Sigmoid colon (tissue), 7 donors: ENCODE measurements around the gene STON2. TPM values are rescaled to one million over a fixed set of nuclear protein-coding genes. Genes with fewer than 3 reads are reported as not detected.

ENCODE experiments used
- DNase-seq: peaks from one replicate; pipeline ENCODE4 v3.0.0-alpha.2; 2019
- H3K27ac ChIP-seq, 4 donors: fragments of 200-600 bp; sonication (generic); one replicate each; pipeline ENCODE4 v1.5.1; 2016 to 2019; ENCODE audit warnings: mild to moderate bottlenecking in 1 of 4
- H3K27me3 ChIP-seq, 3 donors: fragments of 200-600 bp; sonication (generic); one replicate each; pipeline ENCODE4 v1.5.1; 2019; ENCODE audit warnings: mild to moderate bottlenecking in 1 of 3
- H3K36me3 ChIP-seq, 4 donors: fragments of 200-600 bp; sonication (generic); one replicate each; pipeline ENCODE4 v1.5.1; 2016 to 2019
- H3K4me1 ChIP-seq, 4 donors: fragments of 200-600 bp; sonication (generic); one replicate each; pipeline ENCODE4 v1.5.1; 2017 to 2019
- H3K4me3 ChIP-seq, 4 donors: fragments of 200-600 bp; sonication (generic); one replicate each; pipeline ENCODE4 v1.5.1; 2017 to 2019; ENCODE audit warnings: mild to moderate bottlenecking in 2 of 4, moderate library complexity in 1 of 4
- H3K9me3 ChIP-seq, 4 donors: fragments of 200-600 bp in 3 of 4; sonication (generic) in 3 of 4; one replicate each; pipeline versions ENCODE4 v1.5.1 to v1.6.1; 2013 to 2019
- EP300 ChIP-seq, 4 donors: sonication (generic); formaldehyde crosslinking; IDR thresholded peaks; one replicate each; pipeline ENCODE4 v1.6.1; 2017; ENCODE audit warnings: antibody characterized with exemption in 4 of 4
- POLR2A ChIP-seq, 2 donors: fragments of 450-650 bp; IDR thresholded peaks; one replicate each; pipeline ENCODE4 v1.6.1; 2016; ENCODE audit warnings: antibody characterized with exemption in 2 of 2, mild to moderate bottlenecking in 2 of 2, moderate library complexity in 2 of 2
- POLR2AphosphoS5 ChIP-seq, 4 donors: sonication (generic); formaldehyde crosslinking; IDR thresholded peaks; one replicate each; pipeline ENCODE4 v1.6.1; 2017; ENCODE audit warnings: antibody characterized with exemption in 4 of 4
- WGBS, 2 donors: extraction: QIAGEN DNeasy Blood & Tissue Kit; methylation state at CpG; one replicate each; pipeline ENCODE4 v1.1.7; 2013; 5-methylcytosine and 5-hydroxymethylcytosine counted together
- intact Hi-C: fragments of 100-400 bp; cut with DNase I; formaldehyde crosslinking; loops from one replicate; pipeline ENCODE4 v1.15.1; 2023
- polyA plus RNA-seq, 3 donors: library from polyadenylated mRNA; stranded (reverse); fragments of 200-250 nt; gene quantifications; one replicate each; pipeline ENCODE4 v1.2.3, GENCODE V29; 2013
- total RNA-seq, 4 donors: library from RNA; depleted of rRNA; stranded (reverse); fragments of >200 nt; gene quantifications; one replicate each; pipeline ENCODE4 v1.1.0, GENCODE V29; 2016
- TF ChIP-seq, protein P1 (sequence below), 4 experiments: fragments of 450-650 bp in 3 of 4; fragments of 200-600 bp in 1 of 4; IDR thresholded peaks; one replicate each; pipeline ENCODE4 v1.5.1; 2016 to 2019; ENCODE audit warnings: antibody characterized with exemption in 4 of 4, mild to moderate bottlenecking in 3 of 4, moderate library complexity in 2 of 4
- donor health status: healthy with polysubstance abuse.
- donor health status: Bipolar disorder and iron deficiency.
- donor health status: healthy.

STON2 gene
- total and polyA plus RNA-seq, 7 donors = 2.9 to 15.6 (median 12.2) TPM

DNA sequence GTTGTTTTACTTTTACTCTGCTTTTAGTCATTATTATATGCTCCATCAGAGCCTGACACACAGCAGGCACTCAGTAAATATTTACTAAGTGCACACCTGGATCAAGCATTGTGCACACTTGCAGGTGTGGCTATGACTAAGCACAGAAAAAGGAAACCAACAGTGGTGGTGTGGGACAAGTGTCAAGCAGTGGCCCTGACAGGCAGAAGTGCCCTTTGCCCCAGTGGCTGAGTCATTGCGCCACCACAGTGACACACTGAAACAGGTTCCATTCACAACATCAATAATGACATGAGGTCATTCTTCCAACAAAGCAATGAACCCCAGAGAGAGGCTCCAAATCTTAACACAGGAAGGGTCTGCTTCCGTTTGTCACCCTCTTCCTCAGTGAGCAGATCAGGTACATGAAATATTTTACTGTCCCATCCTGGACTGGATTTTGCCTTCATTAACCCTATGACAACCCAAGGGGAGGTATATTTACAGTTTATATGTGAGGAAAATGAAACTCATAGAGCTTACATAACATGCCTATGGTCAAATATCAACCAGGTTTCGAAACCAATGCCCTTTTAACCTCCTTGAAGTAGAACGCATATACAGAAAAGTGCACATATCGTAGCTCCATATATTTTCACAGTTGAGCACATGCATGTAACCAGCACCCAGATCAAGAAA lies 96.7 kb downstream of the STON2 start:
- Histone ChIP-seq H3K27ac (no peak overlapping the region), H3K4me1 (no peaks in the 10 kb centered on the region), H3K4me3 (no peak overlapping the region), H3K36me3 (no peaks in the 10 kb centered on the region), H3K9me3 (no peaks in the 10 kb centered on the region), H3K27me3 (no peaks in the 10 kb centered on the region)
- TF ChIP-seq EP300 (IDR thresholded peaks at IDR 0.05) = no peak
- no peak for TF ChIP-seq POLR2A (IDR thresholded peaks at IDR 0.05)
- no peak for TF ChIP-seq POLR2AphosphoS5 (IDR thresholded peaks at IDR 0.05)
- TF ChIP-seq, protein P1, sequence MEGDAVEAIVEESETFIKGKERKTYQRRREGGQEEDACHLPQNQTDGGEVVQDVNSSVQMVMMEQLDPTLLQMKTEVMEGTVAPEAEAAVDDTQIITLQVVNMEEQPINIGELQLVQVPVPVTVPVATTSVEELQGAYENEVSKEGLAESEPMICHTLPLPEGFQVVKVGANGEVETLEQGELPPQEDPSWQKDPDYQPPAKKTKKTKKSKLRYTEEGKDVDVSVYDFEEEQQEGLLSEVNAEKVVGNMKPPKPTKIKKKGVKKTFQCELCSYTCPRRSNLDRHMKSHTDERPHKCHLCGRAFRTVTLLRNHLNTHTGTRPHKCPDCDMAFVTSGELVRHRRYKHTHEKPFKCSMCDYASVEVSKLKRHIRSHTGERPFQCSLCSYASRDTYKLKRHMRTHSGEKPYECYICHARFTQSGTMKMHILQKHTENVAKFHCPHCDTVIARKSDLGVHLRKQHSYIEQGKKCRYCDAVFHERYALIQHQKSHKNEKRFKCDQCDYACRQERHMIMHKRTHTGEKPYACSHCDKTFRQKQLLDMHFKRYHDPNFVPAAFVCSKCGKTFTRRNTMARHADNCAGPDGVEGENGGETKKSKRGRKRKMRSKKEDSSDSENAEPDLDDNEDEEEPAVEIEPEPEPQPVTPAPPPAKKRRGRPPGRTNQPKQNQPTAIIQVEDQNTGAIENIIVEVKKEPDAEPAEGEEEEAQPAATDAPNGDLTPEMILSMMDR (IDR thresholded peaks at IDR 0.05) = no peak
- 20 to 55% methylated on average over 5 of the region's 5 CpGs for WGBS, 2 donors
- no peak for DNase-seq
- intact Hi-C loops = no loop called here

DNA sequence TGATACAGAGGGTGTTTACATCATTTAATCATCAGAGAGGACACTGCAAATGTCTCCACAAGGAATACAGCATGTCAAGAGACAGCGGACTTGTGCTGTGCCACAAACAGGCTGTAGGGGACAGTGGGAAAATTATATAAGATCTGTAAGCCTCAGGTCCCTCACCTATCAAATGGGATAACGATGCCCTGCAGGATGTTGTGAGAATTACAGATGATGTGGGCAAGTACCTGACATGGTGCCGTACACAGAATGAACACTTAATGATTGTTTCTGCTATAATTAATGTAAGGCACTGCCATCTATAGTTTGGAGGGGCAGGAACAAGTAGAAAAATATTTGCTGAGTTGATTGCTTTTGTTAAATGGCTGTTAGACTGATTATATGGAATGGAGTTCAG lies 97.5 kb downstream of the STON2 start:
- no peak for DNase-seq
- WGBS, 2 donors = 72 to 90% methylated on average over 3 of the region's 3 CpGs
- intact Hi-C loops = no loop called here
- no peaks in the 10 kb centered on the region for H3K4me1 ChIP-seq
- H3K9me3 ChIP-seq = no peaks in the 10 kb centered on the region
- no peaks in the 10 kb centered on the region for H3K27me3 ChIP-seq
- H3K36me3 ChIP-seq = no peaks in the 10 kb centered on the region
- H3K27ac ChIP-seq = no peak overlapping the region
- no peak overlapping the region for H3K4me3 ChIP-seq
- TF ChIP-seq POLR2A (IDR thresholded peaks at IDR 0.05) = no peak
- TF ChIP-seq EP300 (IDR thresholded peaks at IDR 0.05) = no peak
- TF ChIP-seq, protein P1 (IDR thresholded peaks at IDR 0.05) = no peak
- TF ChIP-seq POLR2AphosphoS5 (IDR thresholded peaks at IDR 0.05) = no peak

DNA sequence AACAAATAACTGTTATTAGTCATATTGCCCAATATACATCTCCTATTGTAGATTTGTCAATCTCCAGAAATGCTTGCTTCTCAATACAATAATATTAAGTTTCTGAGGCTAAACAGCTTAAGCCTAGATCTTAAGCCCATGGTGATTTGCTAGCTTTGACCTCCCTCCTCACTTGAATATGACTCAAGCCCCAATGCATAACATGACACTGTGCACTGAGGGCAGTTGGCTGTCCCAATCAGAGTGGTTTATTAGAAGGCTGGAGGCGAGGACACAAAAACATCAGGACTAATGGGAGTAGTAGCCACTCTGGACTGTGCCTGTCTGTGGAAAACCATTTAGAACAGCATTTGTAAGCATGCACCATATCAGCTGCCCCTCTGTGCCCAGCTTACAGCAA lies 98.3 kb downstream of the STON2 start:
- 90% methylated on average over 1 of the region's 1 CpG for WGBS, 2 donors
- Histone ChIP-seq H3K36me3 (no peaks in the 10 kb centered on the region), H3K27me3 (no peaks in the 10 kb centered on the region), H3K9me3 (no peaks in the 10 kb centered on the region), H3K27ac (no peak overlapping the region), H3K4me1 (no peaks in the 10 kb centered on the region), H3K4me3 (no peak overlapping the region)
- DNase-seq = no peak
- intact Hi-C loops = no loop called here
- TF ChIP-seq POLR2AphosphoS5 (IDR thresholded peaks at IDR 0.05) (no peak), EP300 (IDR thresholded peaks at IDR 0.05) (no peak), POLR2A (IDR thresholded peaks at IDR 0.05) (no peak)
- TF ChIP-seq, protein P1 (IDR thresholded peaks at IDR 0.05) = no peak

DNA sequence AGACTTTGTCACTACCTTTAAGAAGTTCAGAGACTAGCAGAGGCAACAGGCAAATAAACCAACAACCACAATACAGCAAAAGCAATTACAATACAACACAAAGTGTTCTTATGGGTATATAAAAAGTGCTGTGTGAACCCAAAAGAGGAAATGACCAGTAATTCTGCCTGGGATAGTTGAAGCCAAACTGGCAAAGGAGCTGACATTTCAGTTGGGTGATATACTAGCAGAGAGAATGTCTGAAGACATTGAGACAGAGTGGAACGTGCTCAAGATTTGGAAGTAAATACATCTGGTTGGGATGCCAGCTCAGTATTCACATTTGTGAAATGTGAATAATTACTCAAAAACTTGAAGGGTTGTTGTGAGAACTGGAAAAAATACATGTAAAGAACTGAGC lies 98.8 kb downstream of the STON2 start:
- intact Hi-C loops = no loop called here
- TF ChIP-seq, protein P1 (IDR thresholded peaks at IDR 0.05) = no peak
- TF ChIP-seq POLR2AphosphoS5 (IDR thresholded peaks at IDR 0.05) (no peak), POLR2A (IDR thresholded peaks at IDR 0.05) (no peak), EP300 (IDR thresholded peaks at IDR 0.05) (no peak)
- 49 to 78% methylated on average over 1 of the region's 1 CpG for WGBS, 2 donors
- H3K9me3 ChIP-seq = no peaks in the 10 kb centered on the region
- no peak overlapping the region for H3K4me3 ChIP-seq
- no peak for DNase-seq
- no peaks in the 10 kb centered on the region for H3K36me3 ChIP-seq
- no peaks in the 10 kb centered on the region for H3K27me3 ChIP-seq
- no peaks in the 10 kb centered on the region for H3K4me1 ChIP-seq
- H3K27ac ChIP-seq = no peak overlapping the region

DNA sequence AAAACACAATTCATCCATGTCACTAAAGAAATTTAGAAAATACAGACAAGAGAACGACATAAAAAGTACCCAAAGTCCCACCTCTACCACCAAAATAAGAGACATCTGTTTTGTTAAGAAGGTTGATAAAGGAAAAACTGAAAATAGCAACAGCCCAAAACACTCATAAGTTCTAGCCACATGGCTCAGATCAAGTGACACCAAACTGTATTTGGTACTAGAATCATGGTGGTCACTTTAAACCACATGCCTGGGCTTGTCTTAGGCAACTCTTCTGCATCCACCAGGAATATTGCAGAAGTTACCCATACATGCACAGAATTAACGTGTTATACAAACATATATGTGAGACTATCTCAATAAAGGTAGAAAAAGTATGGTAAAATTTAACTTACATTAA lies 101.2 kb downstream of the STON2 start:
- Histone ChIP-seq H3K4me1 (no peaks in the 10 kb centered on the region), H3K4me3 (no peak overlapping the region), H3K9me3 (no peaks in the 10 kb centered on the region), H3K27ac (no peak overlapping the region), H3K27me3 (no peaks in the 10 kb centered on the region), H3K36me3 (no peaks in the 10 kb centered on the region)
- TF ChIP-seq, protein P1 (IDR thresholded peaks at IDR 0.05) = no peak
- TF ChIP-seq POLR2AphosphoS5 (IDR thresholded peaks at IDR 0.05) = no peak
- TF ChIP-seq EP300 (IDR thresholded peaks at IDR 0.05) = no peak
- TF ChIP-seq POLR2A (IDR thresholded peaks at IDR 0.05) = no peak
- intact Hi-C loops = no loop called here
- WGBS, 2 donors = 90 to 97% methylated on average over 2 of the region's 2 CpGs
- no peak for DNase-seq
